Effector memory CD4-positive, alpha-beta T cell (primary cell): ENCODE measurements around the gene FNTB.
"Not testable (repeated sequence)": the region's sequence is repeated elsewhere in the genome, so short reads cannot be mapped to it uniquely, and the experiment has no call there.

Experiments
- DNase-seq, 3 donors: peaks; one replicate each; pipeline ENCODE4 v3.0.0-alpha.2; 2020
- H3K27ac ChIP-seq: 2 replicates; pipeline ENCODE4 v1.7.0; 2013; ENCODE audit warnings: mild to moderate bottlenecking, low read length, moderate library complexity; ENCODE audit not compliant: insufficient read depth, poor library complexity, severe bottlenecking
- H3K27me3 ChIP-seq: replicated peaks from 2 replicates; pipeline ENCODE4 v1.7.0; 2013; ENCODE audit warnings: mild to moderate bottlenecking, low read length; ENCODE audit not compliant: insufficient read depth, control insufficient read depth, poor library complexity, severe bottlenecking
- H3K36me3 ChIP-seq: 2 replicates; pipeline ENCODE4 v1.7.0; 2013; ENCODE audit warnings: mild to moderate bottlenecking, low read length, moderate library complexity; ENCODE audit not compliant: control insufficient read depth, insufficient read depth
- H3K4me1 ChIP-seq: 2 replicates; pipeline ENCODE4 v1.7.0; 2013; ENCODE audit warnings: low read length, mild to moderate bottlenecking; ENCODE audit not compliant: control insufficient read depth, insufficient read depth, poor library complexity, severe bottlenecking
- H3K4me3 ChIP-seq: 2 replicates; pipeline ENCODE4 v1.7.0; 2013; ENCODE audit warnings: low read length, low read depth, mild to moderate bottlenecking; ENCODE audit not compliant: insufficient read depth, poor library complexity, severe bottlenecking
- H3K9me3 ChIP-seq: 2 replicates; pipeline ENCODE4 v1.7.0; 2013; ENCODE audit warnings: mild to moderate bottlenecking, low read length, moderate library complexity; ENCODE audit not compliant: control insufficient read depth

Gene FNTB

GRCh38 chr14:65031321-65031720 is 44.6 kb downstream of the FNTB start:
- not testable (repeated sequence) for H3K4me3 ChIP-seq, H3K9me3 ChIP-seq, DNase-seq, H3K27ac ChIP-seq, H3K4me1 ChIP-seq, H3K27me3 ChIP-seq
- H3K36me3 ChIP-seq, result peaks cover 32% of the 10 kb centered on the region

- no peak for DNase-seq
- H3K4me3 ChIP-seq, result no peak overlapping the region
- H3K27ac ChIP-seq, result no peak overlapping the region
- peaks cover 26% of the 10 kb centered on the region for H3K36me3 ChIP-seq
- no peaks in the 10 kb centered on the region for H3K27me3 ChIP-seq
- H3K4me1 ChIP-seq, result no peaks in the 10 kb centered on the region
- no peaks in the 10 kb centered on the region for H3K9me3 ChIP-seq
These were observed 45.6 kb downstream of the FNTB start for GRCh38 chr14:65032319-65032718.

GRCh38 chr14:65033181-65033580 is 46.5 kb downstream of the FNTB start:
- DNase-seq, result no peak
- no peak overlapping the region for H3K27ac ChIP-seq
- no peaks in the 10 kb centered on the region for H3K9me3 ChIP-seq
- no peaks in the 10 kb centered on the region for H3K4me1 ChIP-seq
- no peaks in the 10 kb centered on the region for H3K27me3 ChIP-seq
- peaks cover 17% of the 10 kb centered on the region for H3K36me3 ChIP-seq
- H3K4me3 ChIP-seq, result no peak overlapping the region

GRCh38 chr14:65034021-65034420 is 47.3 kb downstream of the FNTB start:
- no peak overlapping the region for H3K4me3 ChIP-seq
- H3K27ac ChIP-seq, result no peak overlapping the region
- peaks cover 15% of the 10 kb centered on the region for H3K36me3 ChIP-seq
- H3K27me3 ChIP-seq, result no peaks in the 10 kb centered on the region
- no peaks in the 10 kb centered on the region for H3K9me3 ChIP-seq
- H3K4me1 ChIP-seq, result no peaks in the 10 kb centered on the region
- no peak for DNase-seq

GRCh38 chr14:65035049-65035448 is 48.4 kb downstream of the FNTB start:
- Histone ChIP-seq H3K27ac (no peak overlapping the region), H3K27me3 (no peaks in the 10 kb centered on the region), H3K4me3 (no peak overlapping the region), H3K4me1 (no peaks in the 10 kb centered on the region), H3K9me3 (no peaks in the 10 kb centered on the region), H3K36me3 (peaks cover 11% of the 10 kb centered on the region)
- DNase-seq, result no peak

- H3K4me1 ChIP-seq, result no peaks in the 10 kb centered on the region
- no peak overlapping the region for H3K27ac ChIP-seq
- H3K36me3 ChIP-seq, result peaks cover 9% of the 10 kb centered on the region
- H3K9me3 ChIP-seq, result no peaks in the 10 kb centered on the region
- no peak for DNase-seq
- no peaks in the 10 kb centered on the region for H3K27me3 ChIP-seq
- no peak overlapping the region for H3K4me3 ChIP-seq
These were observed 52.3 kb downstream of the FNTB start for GRCh38 chr14:65038966-65039365.

- Histone ChIP-seq H3K4me1 (no peaks in the 10 kb centered on the region), H3K27me3 (no peaks in the 10 kb centered on the region), H3K4me3 (no peak overlapping the region), H3K36me3 (peaks cover 19% of the 10 kb centered on the region), H3K9me3 (no peaks in the 10 kb centered on the region), H3K27ac (no peak overlapping the region)
- DNase-seq, result no peak
These were observed 54.2 kb downstream of the FNTB start for GRCh38 chr14:65040666-65041433.

GRCh38 chr14:65041434-65041915 is 54.8 kb downstream of the FNTB start:
- Histone ChIP-seq H3K9me3 (no peaks in the 10 kb centered on the region), H3K36me3 (peaks cover 19% of the 10 kb centered on the region), H3K27me3 (no peaks in the 10 kb centered on the region), H3K4me3 (no peak overlapping the region), H3K27ac (no peak overlapping the region), H3K4me1 (no peaks in the 10 kb centered on the region)
- no peak for DNase-seq

GRCh38 chr14:65042296-65042695 is 55.6 kb downstream of the FNTB start:
- no peak for DNase-seq
- Histone ChIP-seq H3K36me3 (peaks cover 19% of the 10 kb centered on the region), H3K9me3 (no peaks in the 10 kb centered on the region), H3K27ac (no peak overlapping the region), H3K4me1 (no peaks in the 10 kb centered on the region), H3K27me3 (no peaks in the 10 kb centered on the region), H3K4me3 (no peak overlapping the region)

- Histone ChIP-seq H3K4me1 (no peaks in the 10 kb centered on the region), H3K36me3 (peaks cover 19% of the 10 kb centered on the region), H3K4me3 (no peak overlapping the region), H3K27me3 (no peaks in the 10 kb centered on the region), H3K27ac (no peak overlapping the region), H3K9me3 (no peaks in the 10 kb centered on the region)
- DNase-seq, result no peak
These were observed 56.2 kb downstream of the FNTB start for GRCh38 chr14:65042731-65043372.
